ENCODE data around the gene MC3R.

Gene MC3R

GRCh38 chr20:56257604-56258003, 9.1 kb downstream of the MC3R start:
- DNase-seq: no peak

GRCh38 chr20:56259948-56260347, 11.4 kb downstream of the MC3R start:
- DNase-seq: no peak

- no peak for DNase-seq
Observed at GRCh38 chr20:56268536-56268935, 20.0 kb downstream of the MC3R start.

GRCh38 chr20:56271974-56272373, 23.4 kb downstream of the MC3R start:
- DNase-seq: no peak

- DNase-seq: no peak
Observed at GRCh38 chr20:56273491-56273890, 25.0 kb downstream of the MC3R start.

- DNase-seq: no peak
Observed at GRCh38 chr20:56274156-56274555, 25.6 kb downstream of the MC3R start.

- DNase-seq: no peak
Observed at GRCh38 chr20:56278196-56278595, 29.7 kb downstream of the MC3R start.

GRCh38 chr20:56285496-56285895, 37.0 kb downstream of the MC3R start:
- no peak for DNase-seq

GRCh38 chr20:56289652-56290051, 41.1 kb downstream of the MC3R start:
- DNase-seq: no peak

GRCh38 chr20:56299362-56299761, 50.8 kb downstream of the MC3R start:
- no peak for DNase-seq

Measured in CD4-positive, alpha-beta T cell treated with Interleukin-6 for 4 hours (primary cell).